ENCODE data around the gene SHQ1.

DNA sequence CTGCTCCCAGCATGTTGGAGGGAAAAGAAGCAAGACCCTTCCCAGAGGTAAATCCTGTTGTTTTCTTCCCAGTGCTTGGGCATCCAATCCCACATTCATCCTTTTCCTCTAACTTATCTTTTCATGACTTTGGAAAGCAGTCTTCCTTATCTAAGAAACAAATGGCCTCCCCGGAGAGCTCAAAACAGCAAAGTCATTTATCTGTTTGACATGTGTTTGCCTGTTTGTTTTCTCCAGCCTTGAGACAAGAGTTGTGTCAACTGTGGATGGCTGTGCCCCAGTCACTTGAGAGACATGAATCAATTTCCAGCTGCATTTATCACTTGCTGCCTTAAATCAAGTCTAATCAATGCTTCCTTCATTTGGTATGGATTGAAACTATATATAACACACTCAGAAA lies 103.9 kb downstream of the SHQ1 start:
- TF ChIP-seq, protein P1, sequence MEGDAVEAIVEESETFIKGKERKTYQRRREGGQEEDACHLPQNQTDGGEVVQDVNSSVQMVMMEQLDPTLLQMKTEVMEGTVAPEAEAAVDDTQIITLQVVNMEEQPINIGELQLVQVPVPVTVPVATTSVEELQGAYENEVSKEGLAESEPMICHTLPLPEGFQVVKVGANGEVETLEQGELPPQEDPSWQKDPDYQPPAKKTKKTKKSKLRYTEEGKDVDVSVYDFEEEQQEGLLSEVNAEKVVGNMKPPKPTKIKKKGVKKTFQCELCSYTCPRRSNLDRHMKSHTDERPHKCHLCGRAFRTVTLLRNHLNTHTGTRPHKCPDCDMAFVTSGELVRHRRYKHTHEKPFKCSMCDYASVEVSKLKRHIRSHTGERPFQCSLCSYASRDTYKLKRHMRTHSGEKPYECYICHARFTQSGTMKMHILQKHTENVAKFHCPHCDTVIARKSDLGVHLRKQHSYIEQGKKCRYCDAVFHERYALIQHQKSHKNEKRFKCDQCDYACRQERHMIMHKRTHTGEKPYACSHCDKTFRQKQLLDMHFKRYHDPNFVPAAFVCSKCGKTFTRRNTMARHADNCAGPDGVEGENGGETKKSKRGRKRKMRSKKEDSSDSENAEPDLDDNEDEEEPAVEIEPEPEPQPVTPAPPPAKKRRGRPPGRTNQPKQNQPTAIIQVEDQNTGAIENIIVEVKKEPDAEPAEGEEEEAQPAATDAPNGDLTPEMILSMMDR (IDR thresholded peaks at IDR 0.05; ENCODE audit: low read length) = no peak
- TF ChIP-seq EZH2 (IDR thresholded peaks at IDR 0.05; ENCODE audit: borderline replicate concordance, low read length) = no peak
